Measurements from ENCODE around the gene STK32C.

- TF ChIP-seq CTCF (IDR thresholded peaks at IDR 0.05) (no peak), POLR2A (IDR thresholded peaks at IDR 0.05) (no peak)
Measured at GRCh38 chr10:132290631-132291030, 17.1 kb downstream of the STK32C start.

All from tibial nerve (tissue), 3 donors.